Adrenal gland (tissue), 5 donors: ENCODE data around the gene IFT81.
A peak's percentile ranks its signal among the peaks of the same experiment; 100 is the strongest.

Experiments
- CTCF ChIP-seq, 6 experiments: fragments of 450-650 bp in 4 of 6; fragments of 200-600 bp in 2 of 6; sonication (generic) in 1 of 6; IDR thresholded peaks; 1 replicate in 5 of 6; 2 replicates in 1 of 6; pipeline versions ENCODE4 v1.5.1 to v1.8.0; 2016 to 2021; ENCODE audit warnings: antibody characterized with exemption in 6 of 6, mild to moderate bottlenecking in 2 of 6, moderate library complexity in 1 of 6
- POLR2A ChIP-seq, 2 donors: fragments of 450-650 bp; IDR thresholded peaks; one replicate each; pipeline ENCODE4 v1.6.1; 2017; ENCODE audit warnings: antibody characterized with exemption in 2 of 2, mild to moderate bottlenecking in 2 of 2, moderate library complexity in 1 of 2
- donor health status: DM: no; HTN: no; CAD: no.

DNA sequence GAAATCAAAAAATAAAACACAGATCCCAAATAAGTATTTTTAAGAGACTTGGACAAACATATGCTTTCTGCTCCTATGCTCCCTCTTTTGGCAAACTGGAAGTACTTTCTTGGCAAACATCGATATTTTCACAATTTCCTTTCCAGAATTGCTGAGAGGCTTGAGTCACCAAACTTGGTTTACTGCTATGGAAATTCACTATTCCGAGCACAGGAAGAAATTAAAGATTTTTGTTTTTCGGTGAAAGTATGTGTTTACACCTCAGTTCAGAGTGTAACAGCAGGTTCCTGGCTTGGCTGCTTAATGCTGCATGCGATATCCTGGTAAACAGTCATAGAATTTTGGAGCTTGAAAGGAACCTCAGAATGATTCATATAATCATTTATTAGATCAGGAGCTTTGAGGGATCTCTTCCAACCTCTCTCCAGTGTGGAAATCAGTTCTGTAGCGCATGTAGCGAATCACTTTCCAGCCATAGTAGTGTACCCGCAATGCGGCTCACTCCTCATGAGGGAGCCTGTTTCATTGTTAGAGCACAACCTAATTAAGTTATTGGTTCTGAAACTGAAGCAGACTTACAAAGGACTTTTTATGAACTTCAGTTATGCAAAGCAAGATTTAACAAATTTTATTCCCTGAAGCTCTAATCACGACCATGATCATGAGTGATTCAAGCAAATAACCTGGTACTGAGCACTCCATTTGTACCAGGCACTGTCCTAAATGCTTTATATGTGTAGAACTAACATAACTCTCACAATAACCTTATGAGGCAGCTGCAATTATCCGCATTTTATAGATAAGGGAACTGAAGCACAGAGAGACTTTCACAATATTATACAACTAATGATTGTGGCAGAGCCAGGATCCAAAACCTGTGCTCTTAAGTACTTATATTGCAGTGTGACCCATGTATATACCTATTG is 100.5 kb downstream of the IFT81 start:
- TF ChIP-seq CTCF (IDR thresholded peaks at IDR 0.05) (peak; percentile 46 to 81 (median 78)), POLR2A (IDR thresholded peaks at IDR 0.05) (peak in 1 of 2 donors; percentile 42)
